Hippocampal formation (tissue), 2 donors: ENCODE results near the gene TMEM218.
A peak's percentile ranks its signal among the peaks of the same experiment; 100 is the strongest.

Experiments
- DNase-seq, 2 donors: peaks; one replicate each; lab custom pipeline; 2025; lab: John Stamatoyannopoulos, UW

TMEM218 gene

GRCh38 chr11:125111343-125112207 is at the start of gene TMEM218:
TSS of gene TMEM218 (minus strand) at chr11:125111626. CDS start at chr11:125102241, 9,385 bp downstream.
- DNase-seq, result peak; percentile 99

GRCh38 chr11:125157953-125158680 is 46.7 kb upstream of the TMEM218 start:
- no peak for DNase-seq

- no peak for DNase-seq
Observed at GRCh38 chr11:125157118-125157733, 45.8 kb upstream of the TMEM218 start.

GRCh38 chr11:125156346-125157117 is 45.1 kb upstream of the TMEM218 start:
- no peak for DNase-seq

GRCh38 chr11:125155767-125156166 is 44.3 kb upstream of the TMEM218 start:
- no peak for DNase-seq

GRCh38 chr11:125155100-125155444 is 43.6 kb upstream of the TMEM218 start:
- DNase-seq, result no peak

- DNase-seq, result no peak
Observed at GRCh38 chr11:125154378-125155099, 43.1 kb upstream of the TMEM218 start.

- DNase-seq, result no peak
Observed at GRCh38 chr11:125153837-125154236, 42.4 kb upstream of the TMEM218 start.

- DNase-seq, result no peak
Observed at GRCh38 chr11:125148743-125149142, 37.3 kb upstream of the TMEM218 start.

GRCh38 chr11:125148011-125148410 is 36.6 kb upstream of the TMEM218 start:
- no peak for DNase-seq

GRCh38 chr11:125147280-125147679 is 35.9 kb upstream of the TMEM218 start:
- no peak for DNase-seq

GRCh38 chr11:125146232-125146631 is 34.8 kb upstream of the TMEM218 start:
- no peak for DNase-seq

- DNase-seq, result peak in 1 of 2 donors; percentile 27
Observed at GRCh38 chr11:125141686-125142535, 30.5 kb upstream of the TMEM218 start.

- no peak for DNase-seq
Observed at GRCh38 chr11:125141178-125141577, 29.8 kb upstream of the TMEM218 start.

- no peak for DNase-seq
Observed at GRCh38 chr11:125140233-125140632, 28.8 kb upstream of the TMEM218 start.

GRCh38 chr11:125139778-125140177 is 28.4 kb upstream of the TMEM218 start:
- DNase-seq, result no peak

GRCh38 chr11:125138966-125139365 is 27.5 kb upstream of the TMEM218 start:
- no peak for DNase-seq

- no peak for DNase-seq
Observed at GRCh38 chr11:125136001-125136400, 24.6 kb upstream of the TMEM218 start.

GRCh38 chr11:125132596-125132995 is 21.2 kb upstream of the TMEM218 start:
- DNase-seq, result no peak

- no peak for DNase-seq
Observed at GRCh38 chr11:125132071-125132470, 20.6 kb upstream of the TMEM218 start.
